Ishikawa (cell line): ENCODE data around the gene COG6.

Source experiments
- CEBPB ChIP-seq: IDR thresholded peaks from 2 replicates; pipeline ENCODE4 v1.6.1; 2012
- CREB1 ChIP-seq: IDR thresholded peaks from 2 replicates; pipeline ENCODE4 v1.6.1; 2012; ENCODE audit warnings: low read depth
- EGR1 ChIP-seq: IDR thresholded peaks from 2 replicates; pipeline ENCODE4 v1.6.1; 2012
- EP300 ChIP-seq: IDR thresholded peaks from 2 replicates; pipeline ENCODE4 v1.6.1; 2012; ENCODE audit warnings: borderline replicate concordance
- FOXM1 ChIP-seq: IDR thresholded peaks from 2 replicates; pipeline ENCODE4 v1.6.1; 2012; ENCODE audit warnings: low read depth, borderline replicate concordance
- MAX ChIP-seq: IDR thresholded peaks from 2 replicates; pipeline ENCODE4 v1.6.1; 2012
- NFIC ChIP-seq: IDR thresholded peaks from 2 replicates; pipeline ENCODE4 v1.6.1; 2012
- RAD21 ChIP-seq: IDR thresholded peaks from 2 replicates; pipeline ENCODE4 v1.6.1; 2012; ENCODE audit warnings: low read depth
- REST ChIP-seq: IDR thresholded peaks from 2 replicates; pipeline ENCODE4 v1.6.1; 2012; ENCODE audit warnings: low read depth, mild to moderate bottlenecking
- TAF1 ChIP-seq: IDR thresholded peaks from 2 replicates; pipeline ENCODE4 v1.6.1; 2012; ENCODE audit warnings: low read depth, mild to moderate bottlenecking
- TCF12 ChIP-seq: IDR thresholded peaks from 2 replicates; pipeline ENCODE4 v1.6.1; 2012; ENCODE audit warnings: low read depth
- TEAD4 ChIP-seq: IDR thresholded peaks from 2 replicates; pipeline ENCODE4 v1.6.1; 2012
- USF1 ChIP-seq: IDR thresholded peaks from 2 replicates; pipeline ENCODE4 v1.6.1; 2012
- YY1 ChIP-seq: IDR thresholded peaks from 2 replicates; pipeline ENCODE4 v1.6.1; 2012; ENCODE audit warnings: low read depth
- ZBTB7A ChIP-seq: IDR thresholded peaks from 2 replicates; pipeline ENCODE4 v1.6.1; 2012; ENCODE audit warnings: low read depth

Gene COG6

GRCh38 chr13:39783051-39783450 is 127.6 kb downstream of the COG6 start:
- TF ChIP-seq EP300 (no peak), RAD21 (peak; percentile 43), REST (no peak), YY1 (no peak), ZBTB7A (no peak)

DNA sequence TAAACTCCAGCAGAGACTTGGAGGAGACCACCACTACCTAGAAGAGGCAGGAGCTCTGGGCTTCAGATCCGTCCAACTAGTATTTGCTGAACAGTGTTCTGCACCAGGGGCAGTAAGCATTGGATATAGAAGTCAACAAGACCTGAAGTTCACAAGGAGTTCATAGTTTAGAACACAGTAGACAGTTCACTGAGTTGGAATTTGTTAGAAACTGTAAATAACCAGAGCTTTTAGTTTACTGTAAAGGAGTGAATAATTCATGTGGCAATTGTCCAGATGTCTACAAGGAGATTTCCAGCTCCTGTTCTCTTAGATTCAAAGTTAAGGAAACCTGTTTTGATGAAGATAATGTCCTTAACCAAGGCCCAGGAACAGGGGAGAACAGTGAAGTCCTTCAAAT is 128.9 kb downstream of the COG6 start:
- TF ChIP-seq TCF12 (no peak), EGR1 (no peak), REST (no peak), CREB1 (no peak), RAD21 (no peak), NFIC (no peak), MAX (no peak), YY1 (no peak), USF1 (no peak), ZBTB7A (no peak), TAF1 (no peak), FOXM1 (no peak), EP300 (no peak), CEBPB (no peak), TEAD4 (no peak)

DNA sequence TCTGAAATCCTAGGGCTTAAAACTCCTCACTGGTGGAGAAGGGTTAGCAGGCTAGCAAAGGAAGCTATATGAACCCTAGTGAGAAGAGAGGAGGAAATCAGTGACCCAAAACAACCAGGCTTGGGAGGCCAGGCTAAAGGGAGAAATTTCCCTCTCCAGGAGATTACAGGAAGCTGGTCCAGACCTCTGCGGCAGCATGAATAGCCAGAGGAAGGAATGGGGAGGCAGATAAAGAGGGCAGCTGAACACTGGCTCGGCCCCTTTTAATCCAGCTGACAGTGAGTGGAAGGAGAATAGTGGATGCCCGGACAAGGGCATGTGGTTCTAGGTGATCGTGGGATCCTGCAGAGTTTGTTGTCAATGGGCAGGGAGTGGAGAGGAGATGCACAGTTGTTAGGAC is 130.6 kb downstream of the COG6 start:
- TF ChIP-seq REST (no peak), YY1 (no peak), TAF1 (no peak), EGR1 (no peak), TCF12 (no peak), RAD21 (no peak), NFIC (no peak)

GRCh38 chr13:39787086-39787487 is 131.6 kb downstream of the COG6 start:
- TF ChIP-seq EGR1 (no peak), TAF1 (no peak)

DNA sequence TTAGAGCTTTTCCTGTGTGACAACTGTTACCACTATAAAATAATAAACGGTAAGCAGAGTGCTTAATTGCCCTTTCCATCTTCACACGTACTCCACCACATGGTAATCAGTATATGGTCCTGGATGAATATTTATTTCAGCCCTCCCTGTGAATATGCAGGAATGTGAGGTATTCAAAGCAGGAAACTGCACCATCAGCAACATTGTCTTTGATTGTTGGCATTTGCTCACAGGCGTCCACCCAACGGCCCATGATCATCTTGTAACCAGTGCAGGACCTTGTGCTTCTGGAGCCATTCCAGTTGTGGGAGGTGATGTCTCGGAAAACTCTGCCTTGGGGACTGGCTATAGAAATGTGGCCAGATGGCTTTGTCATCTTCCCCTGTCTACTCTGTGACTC is 132.6 kb downstream of the COG6 start:
- TF ChIP-seq YY1 (no peak), EP300 (no peak), MAX (no peak), TCF12 (no peak), USF1 (no peak), RAD21 (no peak), TEAD4 (no peak), FOXM1 (no peak), REST (no peak), ZBTB7A (no peak), NFIC (no peak), TAF1 (no peak), CEBPB (no peak), EGR1 (no peak), CREB1 (no peak)
